AG10803 (cell line): Measurements from ENCODE around the gene TSPAN8.

ENCODE experiments used
- DNase-seq: peaks from one replicate; pipeline ENCODE4 v3.0.0; 2010; ENCODE audit warnings: low read depth
- H3K4me3 ChIP-seq: 2 replicates; pipeline ENCODE4 v1.5.1; 2011; ENCODE audit warnings: mild to moderate bottlenecking, low read length, control low read depth
- CTCF ChIP-seq: conservative IDR thresholded peaks from 2 replicates; pipeline ENCODE4 v1.5.1; 2011; ENCODE audit warnings: mild to moderate bottlenecking, low read length, control low read depth, inconsistent platforms

Gene TSPAN8

DNA sequence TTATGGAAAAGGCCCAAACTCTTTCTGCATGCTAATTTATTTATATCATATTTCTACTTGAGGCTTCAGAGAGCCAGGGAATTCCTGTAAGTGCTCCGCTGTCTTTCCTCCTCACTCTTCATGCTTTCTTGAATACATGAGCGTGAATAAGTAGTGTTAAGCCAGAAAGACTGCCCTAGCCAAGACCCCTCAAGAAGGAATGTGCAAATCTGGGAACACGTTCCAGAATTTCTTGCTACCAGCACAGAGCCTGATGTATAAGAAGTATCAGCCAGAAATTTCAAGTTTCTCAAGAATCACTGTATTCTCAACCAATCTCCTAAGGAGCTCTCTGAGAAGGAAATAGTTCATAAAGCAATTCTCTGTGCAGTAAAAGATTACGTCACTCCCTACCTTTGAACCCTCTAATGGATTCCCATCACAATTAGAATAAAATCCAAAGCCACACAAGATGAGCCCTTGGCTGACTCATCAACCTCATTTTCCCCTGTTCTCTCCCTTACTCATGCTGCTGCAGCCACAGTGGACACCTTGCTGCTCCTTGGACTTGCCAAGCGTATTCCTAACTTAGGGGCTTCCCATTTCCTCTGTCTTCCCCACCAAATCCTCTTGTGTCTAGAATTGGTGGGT is 6.9 kb upstream of the TSPAN8 start:
- no peak for DNase-seq

GRCh38 chr12:71164166-71164565 is 6.4 kb upstream of the TSPAN8 start:
- TF ChIP-seq CTCF, result no peak
- H3K4me3 ChIP-seq, result no peak overlapping the region
- DNase-seq, result no peak

More for the DNA sequence above, 6.9 kb upstream of the TSPAN8 start:
- no peak for TF ChIP-seq CTCF
- H3K4me3 ChIP-seq, result no peak overlapping the region

DNA sequence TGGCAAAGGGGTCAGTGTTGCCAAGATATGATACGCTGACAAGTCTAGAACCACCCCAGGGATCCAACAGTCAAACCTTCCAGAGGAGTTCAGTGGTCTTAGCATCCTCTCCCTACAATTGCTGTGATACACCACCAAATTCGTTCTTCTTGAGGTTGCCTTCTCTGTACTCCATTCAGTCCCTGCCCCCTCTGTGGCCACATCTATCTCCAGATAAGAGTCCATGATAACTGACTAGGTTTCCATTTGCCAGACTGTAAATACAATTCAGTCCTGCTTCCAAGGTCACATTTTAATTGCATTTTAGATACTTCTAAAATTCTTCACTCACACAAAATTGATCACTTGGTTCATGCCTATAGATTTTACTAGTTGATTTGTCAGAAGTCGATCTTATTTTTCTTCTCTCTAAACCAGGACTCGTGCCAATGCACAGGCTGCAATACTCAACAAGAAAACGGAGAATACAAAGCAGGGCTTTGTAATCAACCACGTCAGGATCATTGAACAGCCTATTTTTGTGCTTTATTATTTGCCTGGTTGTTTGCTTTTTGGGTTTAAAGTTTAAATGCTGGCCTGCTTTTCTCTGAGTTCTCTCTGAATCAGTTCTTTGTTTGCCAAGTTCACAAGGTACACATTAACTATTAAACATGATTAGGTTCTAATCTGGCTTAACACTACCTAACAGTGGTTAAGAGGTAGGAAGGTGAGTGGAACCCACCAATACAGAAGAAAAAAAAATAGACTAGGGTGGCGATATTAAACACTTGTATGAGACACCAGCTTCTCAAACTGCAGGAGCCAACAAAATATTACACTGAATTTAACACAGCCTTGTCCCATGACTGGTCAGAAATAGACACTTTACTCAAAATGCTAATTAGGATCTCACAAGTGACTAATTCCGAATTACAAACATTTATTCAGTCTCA is 5.3 kb upstream of the TSPAN8 start:
- H3K4me3 ChIP-seq, result no peak overlapping the region
- no peak for TF ChIP-seq CTCF
- DNase-seq, result no peak

DNA sequence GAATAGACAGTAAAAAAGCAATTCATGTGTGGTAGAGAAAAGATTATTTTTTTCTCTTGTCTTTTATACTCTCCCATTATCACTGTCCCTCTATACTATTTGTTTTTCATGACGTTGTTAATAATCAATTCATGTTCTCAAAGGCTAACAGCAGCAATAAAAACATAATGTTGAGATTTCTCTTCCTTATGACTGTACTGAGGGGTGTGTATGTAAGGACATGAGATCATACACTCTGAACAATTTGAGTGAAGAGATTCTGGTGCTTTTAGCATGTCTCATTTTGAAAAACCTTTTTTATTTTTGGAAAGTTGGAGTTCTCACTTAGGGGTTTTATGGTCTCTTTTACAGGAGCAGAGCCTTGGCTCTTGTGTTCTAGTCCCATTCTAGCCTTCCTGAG is 3.8 kb upstream of the TSPAN8 start:
- TF ChIP-seq CTCF, result no peak
- H3K4me3 ChIP-seq, result no peak overlapping the region
- no peak for DNase-seq

DNA sequence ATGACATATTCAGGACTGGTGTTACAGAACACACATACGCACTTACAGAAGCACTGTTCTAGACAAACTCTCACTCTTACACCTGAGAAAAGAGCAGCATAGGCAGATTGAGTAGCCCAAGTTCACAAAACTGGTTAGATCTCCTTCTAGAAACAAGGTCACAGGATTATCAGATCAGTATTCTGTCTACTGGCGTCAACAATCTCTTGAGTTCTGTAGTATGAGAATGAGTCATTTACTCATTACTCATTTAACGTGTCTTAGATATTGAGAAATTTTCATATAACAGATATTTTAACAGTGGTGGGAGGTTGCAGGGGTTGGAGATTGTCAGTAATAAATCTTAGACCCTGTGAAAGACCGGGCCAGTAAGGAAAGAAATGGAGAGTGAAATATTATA is 2.8 kb upstream of the TSPAN8 start:
- no peak for TF ChIP-seq CTCF
- DNase-seq, result no peak
- no peak overlapping the region for H3K4me3 ChIP-seq

GRCh38 chr12:71159878-71160277 is 2.1 kb upstream of the TSPAN8 start:
- TF ChIP-seq CTCF, result no peak
- H3K4me3 ChIP-seq, result no peak overlapping the region
- DNase-seq, result no peak

- DNase-seq, result no peak
- no peak overlapping the region for H3K4me3 ChIP-seq
Measured at GRCh38 chr12:71159264-71159663, 1.5 kb upstream of the TSPAN8 start.

More at GRCh38 chr12:71159264-71159663, 1.5 kb upstream of the TSPAN8 start:
- no peak for TF ChIP-seq CTCF
